ENCODE data around the gene MRPL43.

MRPL43 gene

GRCh38 chr10:101018600-101019439 lies 31.5 kb upstream of the MRPL43 start:
- DNase-seq (ENCODE audit: insufficient read length, low spot score) (peak; percentile 98), FAIRE-seq (no peak)
- TF ChIP-seq, protein P1, sequence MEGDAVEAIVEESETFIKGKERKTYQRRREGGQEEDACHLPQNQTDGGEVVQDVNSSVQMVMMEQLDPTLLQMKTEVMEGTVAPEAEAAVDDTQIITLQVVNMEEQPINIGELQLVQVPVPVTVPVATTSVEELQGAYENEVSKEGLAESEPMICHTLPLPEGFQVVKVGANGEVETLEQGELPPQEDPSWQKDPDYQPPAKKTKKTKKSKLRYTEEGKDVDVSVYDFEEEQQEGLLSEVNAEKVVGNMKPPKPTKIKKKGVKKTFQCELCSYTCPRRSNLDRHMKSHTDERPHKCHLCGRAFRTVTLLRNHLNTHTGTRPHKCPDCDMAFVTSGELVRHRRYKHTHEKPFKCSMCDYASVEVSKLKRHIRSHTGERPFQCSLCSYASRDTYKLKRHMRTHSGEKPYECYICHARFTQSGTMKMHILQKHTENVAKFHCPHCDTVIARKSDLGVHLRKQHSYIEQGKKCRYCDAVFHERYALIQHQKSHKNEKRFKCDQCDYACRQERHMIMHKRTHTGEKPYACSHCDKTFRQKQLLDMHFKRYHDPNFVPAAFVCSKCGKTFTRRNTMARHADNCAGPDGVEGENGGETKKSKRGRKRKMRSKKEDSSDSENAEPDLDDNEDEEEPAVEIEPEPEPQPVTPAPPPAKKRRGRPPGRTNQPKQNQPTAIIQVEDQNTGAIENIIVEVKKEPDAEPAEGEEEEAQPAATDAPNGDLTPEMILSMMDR (IDR thresholded peaks at IDR 0.05; ENCODE audit: insufficient read depth, missing control alignments), result peak; percentile 75

- DNase-seq (ENCODE audit: insufficient read length, low spot score) (no peak), FAIRE-seq (no peak)
- TF ChIP-seq, protein P1 (IDR thresholded peaks at IDR 0.05; ENCODE audit: insufficient read depth, missing control alignments), result no peak
Observed at GRCh38 chr10:101018118-101018599, 30.9 kb upstream of the MRPL43 start.

DNA sequence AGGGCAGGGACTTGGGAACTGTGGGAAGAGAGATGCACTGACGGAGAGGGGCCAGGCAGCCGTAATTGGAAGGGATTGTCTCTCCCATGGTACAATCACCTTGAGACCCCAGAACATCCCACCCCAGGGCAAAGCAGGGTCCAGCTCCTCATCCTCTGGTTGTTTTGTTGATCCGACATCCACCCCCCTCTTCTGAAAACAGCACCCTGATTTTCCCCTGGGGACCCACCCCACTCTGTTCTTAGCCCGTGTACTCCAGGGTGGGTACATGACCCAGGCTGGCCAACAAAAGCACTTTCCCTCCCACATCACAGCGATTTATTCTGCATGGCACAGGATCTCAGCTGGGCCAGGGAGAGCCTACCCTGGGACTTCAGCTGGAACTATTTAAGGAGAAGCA lies 29.5 kb upstream of the MRPL43 start:
- DNase-seq (ENCODE audit: insufficient read length, low spot score), result no peak
- TF ChIP-seq, protein P1 (IDR thresholded peaks at IDR 0.05; ENCODE audit: insufficient read depth, missing control alignments), result no peak
- FAIRE-seq, result no peak

GRCh38 chr10:101015582-101015973 lies 28.3 kb upstream of the MRPL43 start:
- TF ChIP-seq, protein P1 (IDR thresholded peaks at IDR 0.05; ENCODE audit: insufficient read depth, missing control alignments), result no peak
- FAIRE-seq, result no peak
- DNase-seq (ENCODE audit: insufficient read length, low spot score), result no peak

GRCh38 chr10:101014966-101015581 lies 27.8 kb upstream of the MRPL43 start:
- TF ChIP-seq, protein P1 (IDR thresholded peaks at IDR 0.05; ENCODE audit: insufficient read depth, missing control alignments), result no peak
- no peak for DNase-seq (ENCODE audit: insufficient read length, low spot score)
- FAIRE-seq, result no peak

DNA sequence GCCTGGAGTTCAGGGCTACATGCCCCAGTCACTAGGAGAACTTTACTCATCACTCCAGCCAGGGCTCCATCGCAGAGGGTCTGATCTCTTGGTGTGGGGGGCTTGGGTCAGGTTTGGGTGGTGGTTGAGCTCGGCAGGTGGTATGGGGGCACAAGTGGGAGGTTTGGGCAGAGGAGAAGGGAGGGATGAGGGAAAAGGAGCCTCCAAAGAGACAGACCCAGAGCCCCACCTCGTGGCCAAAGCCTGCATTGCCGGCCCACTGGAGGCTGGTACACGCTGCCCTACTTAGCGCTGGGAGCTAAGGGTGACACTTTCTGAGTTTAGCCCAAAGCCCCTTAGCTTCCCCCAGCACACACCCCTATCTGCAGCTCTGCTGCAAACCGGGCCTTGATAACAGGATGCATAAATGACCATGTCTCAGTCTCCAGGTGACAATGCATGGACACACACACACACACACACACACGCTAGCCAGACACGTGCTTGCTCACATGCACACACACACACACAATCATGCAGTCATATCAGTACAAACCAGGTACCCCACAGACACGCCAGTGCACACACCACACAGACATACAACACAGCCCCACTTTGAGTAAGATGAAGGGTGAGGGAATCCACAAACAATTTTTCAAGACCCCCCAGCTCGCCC lies 27.1 kb upstream of the MRPL43 start:
- FAIRE-seq (no peak), DNase-seq (ENCODE audit: insufficient read length, low spot score) (peak; percentile 82)
- TF ChIP-seq, protein P1 (IDR thresholded peaks at IDR 0.05; ENCODE audit: insufficient read depth, missing control alignments), result peak; percentile 77
